Parathyroid adenoma (tissue), 2 donors: Measurements from ENCODE around the gene NCCRP1.

Experiments used
- H2AFZ ChIP-seq: fragments of 300-600 bp; sonication (generic); one replicate; pipeline ENCODE4 v1.7.0; 2017; ENCODE audit warnings: antibody characterized with exemption, mild to moderate bottlenecking
- H3K27ac ChIP-seq: fragments of 300-600 bp; sonication (generic); one replicate; pipeline ENCODE4 v1.7.0; 2017
- H3K27me3 ChIP-seq: fragments of 300-600 bp; sonication (generic); one replicate; pipeline ENCODE4 v1.7.0; 2017; ENCODE audit warnings: low read length; ENCODE audit not compliant: control insufficient read depth, insufficient read depth
- H3K36me3 ChIP-seq: fragments of 300-600 bp; sonication (generic); one replicate; pipeline ENCODE4 v1.7.0; 2017; ENCODE audit warnings: low read length; ENCODE audit not compliant: control insufficient read depth, insufficient read depth
- H3K4me1 ChIP-seq: fragments of 300-600 bp; sonication (generic); one replicate; pipeline ENCODE4 v1.7.0; 2017; ENCODE audit warnings: control low read depth
- H3K4me2 ChIP-seq: fragments of 300-600 bp; sonication (generic); one replicate; pipeline ENCODE4 v1.7.0; 2017; ENCODE audit warnings: low read length
- H3K4me3 ChIP-seq: fragments of 300-600 bp; sonication (generic); one replicate; pipeline ENCODE4 v1.7.0; 2017; ENCODE audit warnings: low read depth, low read length
- H3K79me2 ChIP-seq: fragments of 300-600 bp; sonication (generic); one replicate; pipeline ENCODE4 v1.7.0; 2017; ENCODE audit warnings: control low read depth
- H3K9ac ChIP-seq: fragments of 300-600 bp; sonication (generic); one replicate; pipeline ENCODE4 v1.7.0; 2017; ENCODE audit warnings: mild to moderate bottlenecking
- H3K9me3 ChIP-seq: fragments of 300-600 bp; sonication (generic); one replicate; pipeline ENCODE4 v1.7.0; 2017; ENCODE audit warnings: low read length; ENCODE audit not compliant: control insufficient read depth
- TF ChIP-seq, protein P1 (sequence below): fragments of 300-600 bp; sonication (generic); IDR thresholded peaks from one replicate; pipeline ENCODE4 v1.7.0; 2017; ENCODE audit warnings: antibody characterized with exemption, mild to moderate bottlenecking
- donor health status: primary hyperparathyroidism.

NCCRP1 gene

DNA sequence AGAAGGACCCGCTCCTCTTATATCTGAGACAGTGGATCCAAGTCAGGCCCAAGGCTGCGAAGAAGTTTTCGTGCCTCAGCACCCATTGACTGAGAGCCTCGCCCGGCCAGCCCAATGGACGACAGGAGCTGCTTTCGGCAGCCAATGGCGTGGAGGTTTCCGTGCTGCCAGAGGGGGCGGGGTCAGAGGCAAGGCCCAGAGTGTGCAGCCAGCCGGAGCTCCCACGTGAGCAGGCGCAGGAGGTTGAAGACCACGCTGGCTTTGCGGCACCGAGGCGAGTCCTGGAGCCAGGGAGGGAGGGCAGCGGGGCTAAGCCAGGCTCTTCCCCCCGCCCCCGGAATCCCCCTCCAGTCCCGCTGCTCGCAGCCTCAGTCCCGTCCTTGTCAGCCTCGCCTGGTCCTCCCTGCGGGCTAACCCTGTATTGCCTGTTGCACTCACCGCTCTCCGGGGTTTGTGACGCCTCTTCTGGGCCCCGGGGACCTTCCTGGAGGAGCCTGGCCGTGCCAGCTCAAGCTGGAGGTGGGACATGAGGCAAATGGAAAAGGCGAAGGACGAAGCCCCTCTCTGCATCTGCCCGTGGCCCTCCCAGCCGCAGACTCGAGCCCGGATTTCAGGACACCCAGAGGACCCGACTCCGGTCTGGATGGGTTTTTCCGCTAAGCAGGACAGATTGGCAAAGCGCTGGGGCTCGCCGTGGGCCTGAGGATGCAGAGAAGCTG lies 50.3 kb downstream of the NCCRP1 start:
- Histone ChIP-seq H3K27ac (no peak overlapping the region), H3K79me2 (no peaks in the 10 kb centered on the region), H3K9me3 (no peaks in the 10 kb centered on the region), H3K36me3 (no peaks in the 10 kb centered on the region), H3K27me3 (no peaks in the 10 kb centered on the region), H3K4me2 (peak overlapping the region; percentile 53), H3K4me1 (peaks cover 5% of the 10 kb centered on the region), H3K4me3 (no peak overlapping the region), H3K9ac (no peak overlapping the region), H2AFZ (peak overlapping the region; percentile 73)
- TF ChIP-seq, protein P1, sequence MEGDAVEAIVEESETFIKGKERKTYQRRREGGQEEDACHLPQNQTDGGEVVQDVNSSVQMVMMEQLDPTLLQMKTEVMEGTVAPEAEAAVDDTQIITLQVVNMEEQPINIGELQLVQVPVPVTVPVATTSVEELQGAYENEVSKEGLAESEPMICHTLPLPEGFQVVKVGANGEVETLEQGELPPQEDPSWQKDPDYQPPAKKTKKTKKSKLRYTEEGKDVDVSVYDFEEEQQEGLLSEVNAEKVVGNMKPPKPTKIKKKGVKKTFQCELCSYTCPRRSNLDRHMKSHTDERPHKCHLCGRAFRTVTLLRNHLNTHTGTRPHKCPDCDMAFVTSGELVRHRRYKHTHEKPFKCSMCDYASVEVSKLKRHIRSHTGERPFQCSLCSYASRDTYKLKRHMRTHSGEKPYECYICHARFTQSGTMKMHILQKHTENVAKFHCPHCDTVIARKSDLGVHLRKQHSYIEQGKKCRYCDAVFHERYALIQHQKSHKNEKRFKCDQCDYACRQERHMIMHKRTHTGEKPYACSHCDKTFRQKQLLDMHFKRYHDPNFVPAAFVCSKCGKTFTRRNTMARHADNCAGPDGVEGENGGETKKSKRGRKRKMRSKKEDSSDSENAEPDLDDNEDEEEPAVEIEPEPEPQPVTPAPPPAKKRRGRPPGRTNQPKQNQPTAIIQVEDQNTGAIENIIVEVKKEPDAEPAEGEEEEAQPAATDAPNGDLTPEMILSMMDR, result no peak

DNA sequence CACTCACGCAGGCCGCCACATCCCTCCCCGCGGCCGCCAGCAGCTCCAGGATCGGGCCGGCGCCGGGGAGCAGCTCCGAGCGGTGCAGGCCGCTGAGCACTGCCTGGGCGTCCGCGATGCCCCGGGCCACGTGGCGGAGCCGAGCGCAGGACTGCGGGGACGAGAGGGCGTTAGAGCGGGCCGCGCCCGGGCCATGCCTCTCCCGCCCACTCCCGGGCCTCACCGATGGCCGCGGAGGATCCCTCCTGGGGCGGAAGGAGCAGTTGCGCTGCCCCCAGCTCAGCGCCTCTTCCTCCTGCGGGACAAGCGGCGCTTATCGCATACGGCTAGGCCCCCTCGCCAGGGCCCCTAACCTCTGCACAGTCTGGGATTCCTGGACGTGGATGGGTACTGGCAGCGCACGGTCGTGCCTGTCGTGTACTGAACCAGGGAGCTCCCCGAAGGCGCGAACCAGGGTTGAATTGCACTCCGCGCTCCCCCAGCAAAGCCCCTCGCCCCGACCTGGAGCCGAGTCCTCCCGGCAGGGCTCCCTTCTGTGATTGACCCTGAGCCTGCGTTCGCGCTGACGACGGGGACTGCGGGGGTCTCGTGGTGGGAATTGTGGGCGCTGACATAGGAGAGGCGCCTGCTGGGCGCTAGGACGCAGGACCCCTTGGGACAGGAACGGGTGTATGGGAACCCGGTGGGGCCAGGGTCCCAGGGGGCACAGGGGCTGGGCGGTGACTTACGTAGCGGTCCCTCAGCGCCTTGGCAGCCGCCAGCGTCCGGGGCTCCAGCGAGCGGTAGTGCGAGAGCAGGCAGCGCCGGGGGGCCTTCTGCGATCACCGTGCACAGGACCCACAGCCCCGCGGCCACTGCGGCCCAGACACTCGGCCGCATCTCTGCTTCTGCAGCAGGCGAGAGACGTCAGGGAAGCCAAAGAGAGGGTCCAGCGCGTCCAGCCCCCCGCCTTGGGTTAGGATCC lies 51.2 kb downstream of the NCCRP1 start:
- no peaks in the 10 kb centered on the region for H3K9me3 ChIP-seq
- H3K27me3 ChIP-seq, result no peaks in the 10 kb centered on the region
- no peak overlapping the region for H3K4me3 ChIP-seq

DNA sequence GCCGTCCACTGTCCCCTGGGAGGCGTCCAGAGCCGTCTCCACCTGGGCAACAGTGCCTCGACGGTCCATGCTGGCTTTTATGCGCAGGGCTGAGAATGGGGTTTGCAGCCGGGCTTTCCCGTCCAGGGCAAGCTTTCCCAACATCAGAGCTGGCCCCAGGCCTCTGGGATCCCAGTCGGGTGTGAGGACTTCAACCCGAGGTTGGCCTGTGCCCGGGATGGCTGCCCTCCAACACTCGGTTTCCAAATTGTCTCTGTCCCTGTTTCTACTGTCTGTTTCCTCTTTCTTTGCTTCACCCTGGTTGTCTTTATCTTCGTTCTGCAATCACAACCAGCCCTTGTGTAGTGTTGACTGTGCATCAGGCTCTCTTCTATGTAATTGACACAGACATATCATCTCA lies 52.0 kb downstream of the NCCRP1 start, which contains the start of gene IFNL4:
TSS of gene IFNL4 (minus strand) at position 51 of the 400 bp plus-strand sequence.
- Histone ChIP-seq H3K27ac (no peak within 1 kb of the TSS), H3K4me3 (no peak within 1 kb of the TSS), H3K4me1 (peaks cover 5% of the 10 kb centered on the region), H3K9me3 (no peaks in the 10 kb centered on the region), H3K4me2 (peak within 1 kb of the TSS; percentile 53), H2AFZ (peak within 1 kb of the TSS; percentile 73), H3K9ac (no peak within 1 kb of the TSS), H3K36me3 (no peaks in the 10 kb centered on the region), H3K79me2 (no peaks in the 10 kb centered on the region), H3K27me3 (no peaks in the 10 kb centered on the region)
- TF ChIP-seq, protein P1, result no peak

More for the DNA sequence above, 51.2 kb downstream of the NCCRP1 start:
- no peaks in the 10 kb centered on the region for H3K36me3 ChIP-seq
- no peak overlapping the region for H3K9ac ChIP-seq
- H2AFZ ChIP-seq, result peak overlapping the region; percentile 73
- TF ChIP-seq, protein P1, result no peak
- H3K4me1 ChIP-seq, result peaks cover 5% of the 10 kb centered on the region
- H3K79me2 ChIP-seq, result no peaks in the 10 kb centered on the region
- H3K4me2 ChIP-seq, result peak overlapping the region; percentile 53
- no peak overlapping the region for H3K27ac ChIP-seq

DNA sequence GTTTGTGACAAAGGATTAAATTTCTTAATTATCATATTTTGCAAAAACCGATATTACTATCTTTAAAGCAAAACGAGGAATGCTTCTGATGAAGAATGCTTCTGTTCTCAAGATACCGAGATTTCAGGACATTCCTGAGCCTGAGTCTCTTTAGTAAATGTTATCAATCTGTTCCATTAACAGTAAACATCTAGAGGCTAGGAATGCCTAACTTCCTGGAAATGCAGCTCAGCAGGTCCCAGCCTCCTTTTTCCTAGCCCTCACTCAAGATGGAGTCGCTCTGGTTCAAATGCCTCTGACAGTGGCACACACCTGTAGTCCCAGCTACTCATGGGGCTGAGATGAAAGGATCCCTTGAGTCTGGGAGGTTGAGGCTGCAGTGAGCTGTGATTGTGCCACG lies 54.3 kb downstream of the NCCRP1 start:
- H3K9ac ChIP-seq, result no peak overlapping the region
- TF ChIP-seq, protein P1, result no peak
- no peak overlapping the region for H3K4me3 ChIP-seq
- peaks cover 5% of the 10 kb centered on the region for H3K4me1 ChIP-seq
- H2AFZ ChIP-seq, result no peak overlapping the region
- H3K79me2 ChIP-seq, result no peaks in the 10 kb centered on the region
- no peaks in the 10 kb centered on the region for H3K36me3 ChIP-seq
- no peaks in the 10 kb centered on the region for H3K27me3 ChIP-seq
- H3K4me2 ChIP-seq, result no peak overlapping the region
- no peak overlapping the region for H3K27ac ChIP-seq
- no peaks in the 10 kb centered on the region for H3K9me3 ChIP-seq
